H9 (cell line): Measurements from ENCODE around the gene MRGPRF. TPM values are rescaled to one million over a fixed set of nuclear protein-coding genes. Genes with fewer than 3 reads are reported as not detected.

Source experiments
- DNase-seq: peaks from one replicate; pipeline ENCODE4 v3.0.0-alpha.2; 2017
- H2AFZ ChIP-seq: one replicate; pipeline ENCODE4 v1.6.1; 2013; ENCODE audit warnings: mild to moderate bottlenecking, low read length, control low read depth, moderate library complexity
- H2AK5ac ChIP-seq: 2 replicates; pipeline ENCODE4 v1.6.1; 2013; ENCODE audit warnings: low read length, control low read depth, mixed read lengths; ENCODE audit not compliant: insufficient read length
- H2BK120ac ChIP-seq: one replicate; pipeline ENCODE4 v1.6.1; 2013; ENCODE audit warnings: low read depth, mild to moderate bottlenecking, low read length, control low read depth, inconsistent platforms; ENCODE audit not compliant: poor library complexity, severe bottlenecking
- H2BK12ac ChIP-seq: 2 replicates; pipeline ENCODE4 v1.6.1; 2013; ENCODE audit warnings: low read length, control low read depth, mixed read lengths, low read depth; ENCODE audit not compliant: insufficient read length
- H2BK15ac ChIP-seq: 2 replicates; pipeline ENCODE4 v1.6.1; 2013; ENCODE audit warnings: low read depth, low read length, control low read depth
- H2BK20ac ChIP-seq: one replicate; pipeline ENCODE4 v1.6.1; 2013; ENCODE audit warnings: low read depth, mild to moderate bottlenecking, low read length, control low read depth, inconsistent platforms; ENCODE audit not compliant: poor library complexity, severe bottlenecking
- H2BK5ac ChIP-seq: 2 replicates; pipeline ENCODE4 v1.6.1; 2013; ENCODE audit warnings: low read length, control low read depth, mixed read lengths; ENCODE audit not compliant: insufficient read length
- H3K14ac ChIP-seq: 2 replicates; pipeline ENCODE4 v1.6.1; 2013; ENCODE audit warnings: low read length, control low read depth; ENCODE audit not compliant: insufficient read depth
- H3K18ac ChIP-seq: 2 replicates; pipeline ENCODE4 v1.6.1; 2013; ENCODE audit warnings: low read depth, mild to moderate bottlenecking, mixed read lengths, low read length, control low read depth; ENCODE audit not compliant: insufficient read length
- H3K23ac ChIP-seq: 2 replicates; pipeline ENCODE4 v1.6.1; 2013; ENCODE audit warnings: low read length, control low read depth, mixed read lengths, low read depth; ENCODE audit not compliant: insufficient read length
- H3K23me2 ChIP-seq: 2 replicates; pipeline ENCODE4 v1.6.1; 2013; ENCODE audit warnings: low read depth, mild to moderate bottlenecking, mixed read lengths, low read length, control low read depth; ENCODE audit not compliant: insufficient read length, poor library complexity, severe bottlenecking
- H3K27ac ChIP-seq: 2 replicates; pipeline ENCODE4 v1.5.1; 2013; ENCODE audit warnings: low read length, control low read depth, mixed read lengths, low read depth; ENCODE audit not compliant: insufficient read length
- H3K27me3 ChIP-seq: 2 replicates; pipeline ENCODE4 v1.6.1; 2013; ENCODE audit warnings: low read length, control low read depth, inconsistent platforms; ENCODE audit not compliant: insufficient read depth
- H3K4ac ChIP-seq: 2 replicates; pipeline ENCODE4 v1.6.1; 2013; ENCODE audit warnings: low read depth, mild to moderate bottlenecking, control low read depth, inconsistent platforms, low read length, moderate library complexity
- H3K4me1 ChIP-seq: 2 replicates; pipeline ENCODE4 v1.6.1; 2013; ENCODE audit warnings: low read length, control low read depth, inconsistent platforms; ENCODE audit not compliant: insufficient read depth
- H3K4me2 ChIP-seq: 2 replicates; pipeline ENCODE4 v1.6.1; 2013; ENCODE audit warnings: low read length, control low read depth, mixed read lengths; ENCODE audit not compliant: insufficient read length, insufficient read depth
- H3K56ac ChIP-seq: 2 replicates; pipeline ENCODE4 v1.6.1; 2013; ENCODE audit warnings: low read depth, mild to moderate bottlenecking, mixed read lengths, low read length, control low read depth; ENCODE audit not compliant: insufficient read length
- H3K79me1 ChIP-seq: 2 replicates; pipeline ENCODE4 v1.6.1; 2013; ENCODE audit warnings: low read depth, mild to moderate bottlenecking, moderate library complexity, low read length, control low read depth, inconsistent platforms; ENCODE audit not compliant: insufficient read depth, poor library complexity, severe bottlenecking
- H3K79me2 ChIP-seq: 2 replicates; pipeline ENCODE4 v1.6.1; 2013; ENCODE audit warnings: low read length, control low read depth, inconsistent platforms; ENCODE audit not compliant: insufficient read depth
- H3K9ac ChIP-seq: 2 replicates; pipeline ENCODE4 v1.6.1; 2013; ENCODE audit warnings: low read length, control low read depth, mixed read lengths; ENCODE audit not compliant: insufficient read length; ENCODE audit errors: extremely low read depth
- H3K9me3 ChIP-seq: one replicate; pipeline ENCODE4 v1.6.1; 2013; ENCODE audit warnings: low read depth, low read length, inconsistent platforms; ENCODE audit not compliant: control insufficient read depth
- H3T11ph ChIP-seq: one replicate; pipeline ENCODE4 v1.6.1; 2013; ENCODE audit warnings: mild to moderate bottlenecking, low read length, control low read depth, inconsistent platforms
- H4K20me1 ChIP-seq: one replicate; pipeline ENCODE4 v1.6.1; 2013; ENCODE audit not compliant: control insufficient read depth, insufficient read length, insufficient read depth
- H4K5ac ChIP-seq: 2 replicates; pipeline ENCODE4 v1.6.1; 2013; ENCODE audit warnings: low read depth, mild to moderate bottlenecking, mixed read lengths, low read length, control low read depth; ENCODE audit not compliant: insufficient read length
- H4K8ac ChIP-seq: replicated peaks from 2 replicates; pipeline ENCODE4 v1.6.1; 2013; ENCODE audit warnings: low read length, control low read depth, mixed read lengths, low read depth; ENCODE audit not compliant: insufficient read length
- H4K91ac ChIP-seq: 2 replicates; pipeline ENCODE4 v1.6.1; 2013; ENCODE audit warnings: low read depth, mild to moderate bottlenecking, moderate library complexity, mixed read lengths, low read length, control low read depth; ENCODE audit not compliant: insufficient read length
- H3K27ac Mint-ChIP-seq, 3 experiments: 2 replicates in 2 of 3; 3 replicates in 1 of 3; pipeline ENCODE4 v1.8.0; 2020 to 2021; ENCODE audit warnings: mixed read lengths in 3 of 3, mild to moderate bottlenecking in 1 of 3, moderate library complexity in 1 of 3
- H3K27me3 Mint-ChIP-seq: 2 replicates; pipeline ENCODE4 v1.8.0; 2021; ENCODE audit warnings: low read depth, mild to moderate bottlenecking, moderate library complexity, mixed read lengths
- H3K36me3 Mint-ChIP-seq, 3 experiments: 2 replicates in 2 of 3; 3 replicates in 1 of 3; pipeline ENCODE4 v1.8.0; 2020 to 2021; ENCODE audit warnings: low read depth in 3 of 3, mixed read lengths in 3 of 3; ENCODE audit not compliant: insufficient read depth in 1 of 3
- H3K4me1 Mint-ChIP-seq, 2 experiments: 2 replicates each; pipeline ENCODE4 v1.8.0; 2020; ENCODE audit warnings: mixed read lengths in 2 of 2
- H3K4me3 Mint-ChIP-seq, 2 experiments: 2 replicates in 1 of 2; 3 replicates in 1 of 2; pipeline ENCODE4 v1.8.0; 2020 to 2021; ENCODE audit warnings: mild to moderate bottlenecking in 2 of 2, mixed read lengths in 2 of 2, moderate library complexity in 1 of 2
- H3K9me3 Mint-ChIP-seq, 2 experiments: 2 replicates in 1 of 2; 3 replicates in 1 of 2; pipeline ENCODE4 v1.8.0; 2020; ENCODE audit warnings: mild to moderate bottlenecking in 2 of 2, mixed read lengths in 2 of 2, moderate library complexity in 1 of 2
- CTCF ChIP-seq: fragments of 200-600 bp; sonication (generic); conservative IDR thresholded peaks from 3 replicates; pipeline ENCODE4 v1.8.0; 2021; ENCODE audit warnings: antibody characterized with exemption, mild to moderate bottlenecking
- WGBS: extraction: QIAGEN DNeasy Blood & Tissue Kit; methylation state at CpG from one replicate; pipeline ENCODE4 v1.1.7; 2013; ENCODE audit warnings: missing lambda C conversion rate, low lambda C conversion rate, mixed read lengths; ENCODE audit not compliant: insufficient read length; ENCODE audit errors: extremely low coverage; 5-methylcytosine and 5-hydroxymethylcytosine counted together
- total RNA-seq: library from RNA; stranded (reverse); gene quantifications from 2 replicates; pipeline ENCODE4 v1.2.1, GENCODE V29; 2021

Gene MRGPRF
- total RNA-seq, 1 experiment from 2014 or later: 4.0 TPM

GRCh38 chr11:68977781-68978625, 35.0 kb downstream of the MRGPRF start:
- Histone ChIP-seq H2BK20ac (no peak overlapping the region), H3T11ph (no peak overlapping the region), H4K5ac (no peak overlapping the region), H2BK15ac (no peak overlapping the region), H3K23me2 (no peaks in the 10 kb centered on the region), H2BK120ac (no peak overlapping the region), H4K91ac (no peak overlapping the region), H4K8ac (no peak overlapping the region), H4K20me1 (no peaks in the 10 kb centered on the region), H3K56ac (no peak overlapping the region), H3K9me3 (no peaks in the 10 kb centered on the region), H3K4me1 (no peaks in the 10 kb centered on the region), H3K14ac (no peak overlapping the region), H2AK5ac (no peak overlapping the region), H3K4me2 (no peak overlapping the region), H3K79me2 (no peaks in the 10 kb centered on the region), H3K79me1 (no peaks in the 10 kb centered on the region), H3K4ac (no peak overlapping the region), H2BK12ac (no peak overlapping the region), H2AFZ (no peak overlapping the region), H3K27ac (no peak overlapping the region), H3K9ac (no peak overlapping the region), H2BK5ac (no peak overlapping the region), H3K18ac (no peak overlapping the region), H3K23ac (no peak overlapping the region), H3K27me3 (no peaks in the 10 kb centered on the region)
- Mint-ChIP-seq H3K4me1 (peaks cover 7 to 19% of the 10 kb centered on the region in 2 experiments), H3K27me3 (peaks cover 3% of the 10 kb centered on the region; the same call in 1 of the 2 replicates), H3K4me3 (no peak overlapping the region), H3K27ac (no peak overlapping the region; a peak in 1 of 7 replicates), H3K9me3 (peaks cover 7% of the 10 kb centered on the region in 2 experiments), H3K36me3 (peaks cover 0 to 10% (median 0%) of the 10 kb centered on the region in 3 experiments; a peak in 3 of 7 replicates)
- no peak for TF ChIP-seq CTCF
- no CpG with 5 or more reads among the region's 14 CpGs for WGBS
- peak; percentile 20 for DNase-seq
